ENCODE results near the gene RTTN.

- no peak for TF ChIP-seq POLR2A (IDR thresholded peaks at IDR 0.05)
- no peak for TF ChIP-seq CTCF (IDR thresholded peaks at IDR 0.05)
Observed at GRCh38 chr18:70197026-70197425, 8.5 kb downstream of the RTTN start.

All from uterus (tissue), 2 donors.